ENCODE measurements around the gene LRMDA.

GRCh38 chr10:75894761-75895160 lies 463.3 kb downstream of the LRMDA start:
- TF ChIP-seq CTCF (conservative IDR thresholded peaks at IDR 0.05; ENCODE audit: low read depth, low read length) (no peak), MXI1 (IDR thresholded peaks at IDR 0.05; ENCODE audit: borderline replicate concordance, low read depth, low read length) (no peak), CEBPB (IDR thresholded peaks at IDR 0.05; ENCODE audit: low read depth, low read length) (no peak), POLR2A (IDR thresholded peaks at IDR 0.05; ENCODE audit: low read depth, low read length) (no peak), RAD21 (IDR thresholded peaks at IDR 0.05; ENCODE audit: low read length) (no peak), SMC3 (IDR thresholded peaks at IDR 0.05; ENCODE audit: low read depth, low read length) (no peak)

Measured in IMR-90 (cell line).